IMR-90 (cell line): ENCODE measurements around the gene ABCC9. TPM values are rescaled to one million over a fixed set of nuclear protein-coding genes. Genes with fewer than 3 reads are reported as not detected.

ENCODE experiments used
- ATAC-seq: fragments of 200-7000 bp; cut with Tn5 transposase; 2 replicates; pipeline ENCODE4 v1.9.1; 2020; ENCODE audit warnings: low read depth, mild to moderate bottlenecking, moderate library complexity
- BruUV-seq: library from RNA; stranded (reverse); fragments of 400-500 nt; replicated peaks from 2 replicates; lab custom pipeline; 2021; lab: Mats Ljungman, UMichigan
- CTCF ChIA-PET: fragments of 300-600 bp; formaldehyde crosslinking; extraction: SDS; loops from one replicate; lab custom pipeline; 2021; ENCODE audit warnings: antibody characterized with exemption; lab: Yijun Ruan, JAX
- POLR2A ChIA-PET: fragments of 300-600 bp; sonication (Branson Sonifier 250); formaldehyde crosslinking; loops from one replicate; lab custom pipeline; 2022; ENCODE audit warnings: antibody characterized with exemption; ENCODE audit not compliant: unreplicated experiment; lab: Charles Lee
- DNase-seq: peaks from one replicate; pipeline ENCODE4 v3.0.0; 2013
- H2AFZ ChIP-seq: replicated peaks from 2 replicates; pipeline ENCODE3; 2013; ENCODE audit warnings: low read length, mild to moderate bottlenecking; ENCODE audit not compliant: poor library complexity
- H2AK5ac ChIP-seq: 2 replicates; pipeline ENCODE4 v1.6.1; 2013; ENCODE audit warnings: low read depth, low read length, inconsistent platforms
- H2AK9ac ChIP-seq: replicated peaks from 2 replicates; pipeline ENCODE3; 2013; ENCODE audit warnings: mild to moderate bottlenecking, low read depth, low read length, moderate library complexity; ENCODE audit not compliant: poor library complexity
- H2BK120ac ChIP-seq: 2 replicates; pipeline ENCODE4 v1.6.1; 2013; ENCODE audit warnings: low read depth, low read length, inconsistent platforms
- H2BK15ac ChIP-seq: 3 replicates; pipeline ENCODE4 v1.6.1; 2013; ENCODE audit warnings: low read depth, low read length, inconsistent platforms
- H2BK20ac ChIP-seq: 2 replicates; pipeline ENCODE4 v1.6.1; 2013; ENCODE audit warnings: low read depth, mild to moderate bottlenecking, inconsistent platforms, low read length, moderate library complexity
- H2BK5ac ChIP-seq: 2 replicates; pipeline ENCODE4 v1.6.1; 2013; ENCODE audit warnings: mild to moderate bottlenecking, low read depth, low read length, inconsistent platforms; ENCODE audit not compliant: poor library complexity, severe bottlenecking
- H3K14ac ChIP-seq: replicated peaks from 2 replicates; pipeline ENCODE4 v1.6.1; 2013; ENCODE audit warnings: low read depth, low read length, inconsistent platforms
- H3K18ac ChIP-seq: 2 replicates; pipeline ENCODE4 v1.6.1; 2013; ENCODE audit warnings: low read depth, low read length, control low read depth
- H3K23ac ChIP-seq: 2 replicates; pipeline ENCODE4 v1.6.1; 2013; ENCODE audit warnings: low read depth, low read length, inconsistent platforms
- H3K27ac ChIP-seq: 2 replicates; pipeline ENCODE4 v1.5.1; 2013; ENCODE audit warnings: mild to moderate bottlenecking, control low read depth, low read length; ENCODE audit not compliant: insufficient read depth
- H3K27me3 ChIP-seq: 2 replicates; pipeline ENCODE4 v1.6.1; 2013; ENCODE audit warnings: low read length; ENCODE audit not compliant: control insufficient read depth, insufficient read depth
- H3K36me3 ChIP-seq: 2 replicates; pipeline ENCODE4 v1.6.1; 2013; ENCODE audit warnings: low read length, mixed read lengths; ENCODE audit not compliant: control insufficient read depth, insufficient read depth
- H3K4ac ChIP-seq: 2 replicates; pipeline ENCODE4 v1.6.1; 2013; ENCODE audit warnings: low read depth, low read length, inconsistent platforms
- H3K4me1 ChIP-seq: 2 replicates; pipeline ENCODE4 v1.6.1; 2013; ENCODE audit warnings: low read length, mixed read lengths; ENCODE audit not compliant: control insufficient read depth, insufficient read depth
- H3K4me2 ChIP-seq: 2 replicates; pipeline ENCODE4 v1.6.1; 2013; ENCODE audit warnings: low read depth, mild to moderate bottlenecking, control low read depth, low read length, moderate library complexity
- H3K4me3 ChIP-seq: 2 replicates; pipeline ENCODE4 v1.5.1; 2013; ENCODE audit warnings: low read depth, mild to moderate bottlenecking, control low read depth, low read length, moderate library complexity; ENCODE audit not compliant: insufficient read depth
- H3K56ac ChIP-seq: 2 replicates; pipeline ENCODE4 v1.6.1; 2013; ENCODE audit warnings: low read length, inconsistent platforms; ENCODE audit not compliant: insufficient read depth; ENCODE audit errors: extremely low read depth
- H3K79me1 ChIP-seq, 2 experiments: 2 replicates each; pipeline ENCODE4 v1.6.1; 2013; ENCODE audit warnings: low read length in 2 of 2, inconsistent platforms in 1 of 2, low read depth in 1 of 2
- H3K9ac ChIP-seq: 2 replicates; pipeline ENCODE4 v1.6.1; 2013; ENCODE audit warnings: low read depth, low read length, control low read depth
- H3K9me1 ChIP-seq: 2 replicates; pipeline ENCODE4 v1.6.1; 2013; ENCODE audit warnings: low read length, inconsistent platforms; ENCODE audit not compliant: insufficient read depth
- H3K9me3 ChIP-seq: 2 replicates; pipeline ENCODE4 v1.6.1; 2013; ENCODE audit warnings: low read length; ENCODE audit not compliant: control insufficient read depth, insufficient read depth
- H4K20me1 ChIP-seq: 2 replicates; pipeline ENCODE4 v1.6.1; 2013; ENCODE audit warnings: low read length, inconsistent platforms; ENCODE audit not compliant: insufficient read depth
- H4K5ac ChIP-seq: 2 replicates; pipeline ENCODE4 v1.6.1; 2013; ENCODE audit warnings: mild to moderate bottlenecking, low read depth, low read length, control low read depth
- H4K8ac ChIP-seq, 2 experiments: 2 replicates each; pipeline ENCODE4 v1.6.1; 2013; ENCODE audit warnings: low read depth in 2 of 2, low read length in 2 of 2, control low read depth in 1 of 2, inconsistent platforms in 1 of 2
- H4K91ac ChIP-seq: 2 replicates; pipeline ENCODE4 v1.6.1; 2013; ENCODE audit warnings: low read depth, low read length, inconsistent platforms; ENCODE audit not compliant: insufficient read depth
- BHLHE40 ChIP-seq: fragments of 150-350 bp; IDR thresholded peaks from 2 replicates; pipeline ENCODE4 v1.6.1; 2016; ENCODE audit warnings: mild to moderate bottlenecking, low read depth, low read length
- CEBPB ChIP-seq: IDR thresholded peaks from 2 replicates; pipeline ENCODE4 v1.6.1; 2012; ENCODE audit warnings: low read depth, low read length, improper control_type of control experiment
- CHD1 ChIP-seq: IDR thresholded peaks from 2 replicates; pipeline ENCODE4 v1.6.1; 2012; ENCODE audit warnings: low read depth, low read length, improper control_type of control experiment
- CTCF ChIP-seq: conservative IDR thresholded peaks from 2 replicates; pipeline ENCODE4 v1.5.1; 2012; ENCODE audit warnings: mild to moderate bottlenecking, low read depth, low read length, improper control_type of control experiment
- FOS ChIP-seq: fragments of 150-350 bp; IDR thresholded peaks from 2 replicates; pipeline ENCODE4 v1.6.1; 2016; ENCODE audit warnings: low read depth, low read length
- MAFK ChIP-seq: IDR thresholded peaks from 2 replicates; pipeline ENCODE4 v1.6.1; 2012; ENCODE audit warnings: low read depth, low read length, improper control_type of control experiment
- MAZ ChIP-seq: IDR thresholded peaks from 2 replicates; pipeline ENCODE4 v1.6.1; 2012; ENCODE audit warnings: low read depth, mild to moderate bottlenecking, low read length, improper control_type of control experiment, moderate library complexity, borderline replicate concordance
- MXI1 ChIP-seq: IDR thresholded peaks from 2 replicates; pipeline ENCODE4 v1.6.1; 2012; ENCODE audit warnings: low read depth, mild to moderate bottlenecking, low read length, moderate library complexity, borderline replicate concordance
- NFE2L2 ChIP-seq: fragments of 150-350 bp; IDR thresholded peaks from 2 replicates; pipeline ENCODE4 v1.6.1; 2016; ENCODE audit warnings: low read depth, mild to moderate bottlenecking, low read length
- POLR2A ChIP-seq: IDR thresholded peaks from 2 replicates; pipeline ENCODE4 v1.6.1; 2012; ENCODE audit warnings: mild to moderate bottlenecking, low read depth, low read length
- RCOR1 ChIP-seq: IDR thresholded peaks from 2 replicates; pipeline ENCODE4 v1.6.1; 2012; ENCODE audit warnings: mild to moderate bottlenecking, low read length, improper control_type of control experiment; ENCODE audit not compliant: insufficient replicate concordance
- RFX5 ChIP-seq: IDR thresholded peaks from 2 replicates; pipeline ENCODE4 v1.8.0; 2012; ENCODE audit warnings: low read depth, mild to moderate bottlenecking, low read length, moderate library complexity
- SMC3 ChIP-seq: fragments of 150-350 bp; IDR thresholded peaks from 2 replicates; pipeline ENCODE4 v1.6.1; 2016; ENCODE audit warnings: low read depth, mild to moderate bottlenecking, antibody characterized with exemption, low read length, moderate library complexity
- USF2 ChIP-seq: fragments of 150-350 bp; IDR thresholded peaks from 2 replicates; pipeline ENCODE4 v1.6.1; 2017; ENCODE audit warnings: mild to moderate bottlenecking, antibody characterized with exemption, low read length, low read depth
- dilution Hi-C: fragments of 300-500 bp; cut with HindIII; formaldehyde crosslinking; loops from one replicate; pipeline ENCODE4 v1.14.3; 2018; ENCODE audit warnings: low sequenced_read_pairs; ENCODE audit not compliant: unreplicated experiment
- in situ Hi-C: fragments of 300-500 bp; cut with MboI; formaldehyde crosslinking; loops from 3 replicates; pipeline ENCODE4 v1.14.3; 2019; ENCODE audit warnings: low sequenced_read_pairs, inconsistent platforms, mixed read lengths
- intact Hi-C: fragments of 100-400 bp; cut with micrococcal nuclease; formaldehyde crosslinking; loops from 2 replicates; pipeline ENCODE4 v1.10.0; 2022
- polyA plus RNA-seq, 3 experiments: library from polyadenylated mRNA; depleted of rRNA; stranded (reverse); fragments of >200 nt; gene quantifications; 2 replicates each; pipeline ENCODE4 v1.2.3, GENCODE V29; 2012; ENCODE audit warnings: low replicate concordance in 1 of 3
- total RNA-seq: library from RNA; depleted of rRNA; stranded (reverse); fragments of >200 nt; gene quantifications from 2 replicates; pipeline ENCODE4 v1.2.3, GENCODE V29; 2012

The ABCC9 gene
- total and polyA plus RNA-seq, 2 of the 4 experiments (the other 2 are of a cell fraction), result 1.2 to 6.6 TPM

- H4K91ac ChIP-seq, result no peak overlapping the region
- H3K79me1 ChIP-seq, result no peaks in the 10 kb centered on the region
- intact Hi-C loops, result no loop called here
- H3K27me3 ChIP-seq, result 0 out of 2 replicates have a peak, but pooled peaks cover 2% of the 10 kb centered on the region
- no peak overlapping the region for H3K18ac ChIP-seq
- peaks cover 7% of the 10 kb centered on the region; the same call in 1 of the 2 replicates for H3K9me3 ChIP-seq
- no peak overlapping the region for H2BK120ac ChIP-seq
- no peak overlapping the region for H3K4me2 ChIP-seq
- H4K20me1 ChIP-seq, result no peaks in the 10 kb centered on the region
- no peak overlapping the region for H3K9ac ChIP-seq
- H3K9me1 ChIP-seq, result no peaks in the 10 kb centered on the region
- H3K4ac ChIP-seq, result no peak overlapping the region
- in situ Hi-C loops, result no loop called here
- no peak overlapping the region for H4K8ac ChIP-seq
- no peak for TF ChIP-seq RCOR1
- no peak for TF ChIP-seq MXI1
- no peak for TF ChIP-seq CTCF
- no peak for TF ChIP-seq FOS
- no peak for TF ChIP-seq NFE2L2
- no peak for TF ChIP-seq BHLHE40
- no peak for TF ChIP-seq MAZ
- TF ChIP-seq CHD1, result no peak
- TF ChIP-seq POLR2A, result no peak
- TF ChIP-seq MAFK, result no peak
- no peak for TF ChIP-seq USF2
- TF ChIP-seq SMC3, result no peak
- no peak for TF ChIP-seq RFX5
- TF ChIP-seq CEBPB, result no peak
- H3K23ac ChIP-seq, result no peak overlapping the region
- no peaks in the 10 kb centered on the region for H3K36me3 ChIP-seq
- H3K56ac ChIP-seq, result no peak overlapping the region
- no peak overlapping the region for H4K5ac ChIP-seq
- no peak overlapping the region for H2AK9ac ChIP-seq
- POLR2A ChIA-PET, result no interaction called here
- no peak overlapping the region for H3K27ac ChIP-seq
- H3K14ac ChIP-seq, result no peak overlapping the region
- dilution Hi-C loops, result no loop called here
- BruUV-seq, result no TSS peak
- no peaks in the 10 kb centered on the region for H3K4me1 ChIP-seq
- H2BK5ac ChIP-seq, result no peak overlapping the region
- H2AK5ac ChIP-seq, result no peak overlapping the region
- no peak overlapping the region for H2BK20ac ChIP-seq
- no peak for ATAC-seq
- CTCF ChIA-PET, result interaction anchor here (0.7 kb wide), 1 partner anchor 34 kb away, joined by 3 read pairs; no protein-coding TSS in a partner anchor
- no peak overlapping the region for H3K4me3 ChIP-seq
- H2BK15ac ChIP-seq, result no peak overlapping the region
- no peak for DNase-seq
- no peak overlapping the region for H2AFZ ChIP-seq
These were observed 5.8 kb upstream of the ABCC9 start for GRCh38 chr12:21946983-21947382.
